ENCODE data around the gene GPNMB. TPM values are rescaled to one million over a fixed set of nuclear protein-coding genes. Genes with fewer than 3 reads are reported as not detected.
"Not testable (repeated sequence)": the region's sequence is repeated elsewhere in the genome, so short reads cannot be mapped to it uniquely, and the experiment has no call there.

Gene GPNMB
- total and polyA plus RNA-seq, 2 of the 4 experiments (the other 2 are of a cell fraction) = under 0.01 to 0.14 TPM

GRCh38 chr7:23222439-23223030 is 24.0 kb upstream of the GPNMB start:
- Histone ChIP-seq H3K14ac (replicated peaks; ENCODE audit: low read depth, low read length) (no peak overlapping the region), H3K4me1 (ENCODE audit: control insufficient read depth, insufficient read depth, low read length) (no peaks in the 10 kb centered on the region), H2AK9ac (replicated peaks; ENCODE audit: low read depth, low read length, poor library complexity) (no peak overlapping the region), H3K9me1 (ENCODE audit: insufficient read depth, low read length) (no peaks in the 10 kb centered on the region), H4K20me1 (ENCODE audit: insufficient read depth, low read length) (no peaks in the 10 kb centered on the region), H3K23ac (ENCODE audit: low read depth, low read length) (no peak overlapping the region), H3K79me1 (ENCODE audit: low read depth in 1 of 2, low read length in 2 of 2) (no peaks in the 10 kb centered on the region), H3K18ac (ENCODE audit: low read depth, low read length) (no peak overlapping the region), H2BK120ac (ENCODE audit: low read depth, low read length) (no peak overlapping the region), H2AFZ (replicated peaks; ENCODE audit: low read length, poor library complexity) (no peak overlapping the region), H4K91ac (ENCODE audit: insufficient read depth, low read depth, low read length) (no peak overlapping the region), H3K9me3 (ENCODE audit: control insufficient read depth, insufficient read depth, low read length) (no peaks in the 10 kb centered on the region), H3K36me3 (ENCODE audit: control insufficient read depth, insufficient read depth, low read length) (no peaks in the 10 kb centered on the region), H3K56ac (ENCODE audit: extremely low read depth, insufficient read depth, low read length) (no peak overlapping the region), H3K4me3 (ENCODE audit: insufficient read depth, low read depth, low read length) (no peak overlapping the region), H3K27ac (ENCODE audit: insufficient read depth, low read length) (no peak overlapping the region), H4K8ac (ENCODE audit: low read depth in 2 of 2, low read length in 2 of 2) (no peak overlapping the region), H3K4ac (ENCODE audit: low read depth, low read length) (no peak overlapping the region), H2BK15ac (ENCODE audit: low read depth, low read length) (no peak overlapping the region), H2BK20ac (ENCODE audit: low read depth, low read length) (no peak overlapping the region), H2AK5ac (ENCODE audit: low read depth, low read length) (no peak overlapping the region), H3K27me3 (ENCODE audit: control insufficient read depth, insufficient read depth, low read length) (peaks cover 10% of the 10 kb centered on the region), H2BK5ac (ENCODE audit: low read depth, low read length, poor library complexity, severe bottlenecking) (no peak overlapping the region), H3K4me2 (ENCODE audit: low read depth, low read length) (no peak overlapping the region), H3K9ac (ENCODE audit: low read depth, low read length) (no peak overlapping the region), H4K5ac (ENCODE audit: low read depth, low read length) (no peak overlapping the region)
- dilution Hi-C loops (cut with HindIII; ENCODE audit: low sequenced_read_pairs, unreplicated experiment) = no loop called here
- TF ChIP-seq POLR2A (IDR thresholded peaks at IDR 0.05; ENCODE audit: low read depth, low read length) (no peak), BHLHE40 (IDR thresholded peaks at IDR 0.05; ENCODE audit: low read depth, low read length) (no peak), CTCF (conservative IDR thresholded peaks at IDR 0.05; ENCODE audit: low read depth, low read length) (no peak), MXI1 (IDR thresholded peaks at IDR 0.05; ENCODE audit: borderline replicate concordance, low read depth, low read length) (no peak), RFX5 (IDR thresholded peaks at IDR 0.05; ENCODE audit: low read depth, low read length) (no peak), FOS (IDR thresholded peaks at IDR 0.05; ENCODE audit: low read depth, low read length) (no peak), MAFK (IDR thresholded peaks at IDR 0.05; ENCODE audit: low read depth, low read length) (no peak)
- POLR2A ChIA-PET (ENCODE audit: unreplicated experiment) = no interaction called here
- no TSS peak for BruUV-seq (replicated peaks)
- WGBS, 2 experiments (ENCODE audit: extremely low coverage in 2 of 2, insufficient read length in 1 of 2) = no CpG with 5 or more reads among the region's 5 CpGs
- no peak for DNase-seq
- no peak for ATAC-seq (ENCODE audit: low read depth)
- intact Hi-C loops (cut with micrococcal nuclease) = no loop called here
- in situ Hi-C loops (cut with MboI; ENCODE audit: low sequenced_read_pairs) = no loop called here
- CTCF ChIA-PET = interaction anchor here (1.3 kb wide), 1 partner anchor 11 kb away, joined by 4 read pairs; no protein-coding TSS in a partner anchor

DNA sequence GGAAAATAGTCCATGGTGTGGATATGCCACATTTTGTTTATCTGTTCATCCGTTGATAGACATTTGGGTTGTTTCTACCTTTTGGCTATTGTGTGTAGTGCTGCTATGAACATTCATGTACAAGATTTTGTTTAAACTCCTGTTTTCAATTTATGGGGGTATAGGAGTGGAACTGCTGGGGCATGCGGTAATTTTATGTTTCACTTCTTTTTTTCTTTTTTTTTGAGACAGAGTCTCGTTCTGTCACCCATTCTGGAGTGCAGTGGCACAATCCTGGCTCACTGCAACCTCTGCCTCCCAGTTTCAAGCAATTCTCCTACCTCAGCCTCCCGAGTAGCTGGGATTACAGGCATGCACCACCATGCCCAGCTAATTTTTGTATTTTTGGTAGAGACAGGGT is 22.2 kb upstream of the GPNMB start:
- H2AK9ac ChIP-seq (replicated peaks; ENCODE audit: low read depth, low read length, poor library complexity); H4K91ac ChIP-seq (ENCODE audit: insufficient read depth, low read depth, low read length); BruUV-seq (replicated peaks); H2AK5ac ChIP-seq (ENCODE audit: low read depth, low read length); H2BK5ac ChIP-seq (ENCODE audit: low read depth, low read length, poor library complexity, severe bottlenecking); DNase-seq; H2BK120ac ChIP-seq (ENCODE audit: low read depth, low read length); ATAC-seq (ENCODE audit: low read depth); H3K4me1 ChIP-seq (ENCODE audit: control insufficient read depth, insufficient read depth, low read length); dilution Hi-C loops (cut with HindIII; ENCODE audit: low sequenced_read_pairs, unreplicated experiment); H4K20me1 ChIP-seq (ENCODE audit: insufficient read depth, low read length); H3K18ac ChIP-seq (ENCODE audit: low read depth, low read length); H3K4me3 ChIP-seq (ENCODE audit: insufficient read depth, low read depth, low read length); intact Hi-C loops (cut with micrococcal nuclease); H3K9ac ChIP-seq (ENCODE audit: low read depth, low read length); H2AFZ ChIP-seq (replicated peaks; ENCODE audit: low read length, poor library complexity); H3K56ac ChIP-seq (ENCODE audit: extremely low read depth, insufficient read depth, low read length); in situ Hi-C loops (cut with MboI; ENCODE audit: low sequenced_read_pairs); H3K14ac ChIP-seq (replicated peaks; ENCODE audit: low read depth, low read length); POLR2A ChIA-PET (ENCODE audit: unreplicated experiment); H4K8ac ChIP-seq (ENCODE audit: low read depth in 2 of 2, low read length in 2 of 2); H3K9me1 ChIP-seq (ENCODE audit: insufficient read depth, low read length); H2BK15ac ChIP-seq (ENCODE audit: low read depth, low read length); H3K79me1 ChIP-seq (ENCODE audit: low read depth in 1 of 2, low read length in 2 of 2); H3K23ac ChIP-seq (ENCODE audit: low read depth, low read length); H3K9me3 ChIP-seq (ENCODE audit: control insufficient read depth, insufficient read depth, low read length); H3K4me2 ChIP-seq (ENCODE audit: low read depth, low read length); H4K5ac ChIP-seq (ENCODE audit: low read depth, low read length); H3K27me3 ChIP-seq (ENCODE audit: control insufficient read depth, insufficient read depth, low read length); H3K36me3 ChIP-seq (ENCODE audit: control insufficient read depth, insufficient read depth, low read length); H2BK20ac ChIP-seq (ENCODE audit: low read depth, low read length); CTCF ChIA-PET; H3K27ac ChIP-seq (ENCODE audit: insufficient read depth, low read length); H3K4ac ChIP-seq (ENCODE audit: low read depth, low read length): not testable (repeated sequence)
- WGBS, 2 experiments (ENCODE audit: extremely low coverage in 2 of 2, insufficient read length in 1 of 2) = no CpG with 5 or more reads among the region's 4 CpGs
